Stimulated activated CD8-positive, alpha-beta memory T cell treated with anti-CD3 and anti-CD28 coated beads, Interleukin-2, amount 100 ng/mL, for 48 hours (primary cell): ENCODE results near the gene VPS13D.
A peak's percentile ranks its signal among the peaks of the same experiment; 100 is the strongest.

Source experiments
- DNase-seq, 2 donors: peaks; one replicate each; pipeline ENCODE4 v3.0.0-alpha.2; 2020; ENCODE audit warnings: low read depth in 2 of 2

Gene VPS13D, protein sequence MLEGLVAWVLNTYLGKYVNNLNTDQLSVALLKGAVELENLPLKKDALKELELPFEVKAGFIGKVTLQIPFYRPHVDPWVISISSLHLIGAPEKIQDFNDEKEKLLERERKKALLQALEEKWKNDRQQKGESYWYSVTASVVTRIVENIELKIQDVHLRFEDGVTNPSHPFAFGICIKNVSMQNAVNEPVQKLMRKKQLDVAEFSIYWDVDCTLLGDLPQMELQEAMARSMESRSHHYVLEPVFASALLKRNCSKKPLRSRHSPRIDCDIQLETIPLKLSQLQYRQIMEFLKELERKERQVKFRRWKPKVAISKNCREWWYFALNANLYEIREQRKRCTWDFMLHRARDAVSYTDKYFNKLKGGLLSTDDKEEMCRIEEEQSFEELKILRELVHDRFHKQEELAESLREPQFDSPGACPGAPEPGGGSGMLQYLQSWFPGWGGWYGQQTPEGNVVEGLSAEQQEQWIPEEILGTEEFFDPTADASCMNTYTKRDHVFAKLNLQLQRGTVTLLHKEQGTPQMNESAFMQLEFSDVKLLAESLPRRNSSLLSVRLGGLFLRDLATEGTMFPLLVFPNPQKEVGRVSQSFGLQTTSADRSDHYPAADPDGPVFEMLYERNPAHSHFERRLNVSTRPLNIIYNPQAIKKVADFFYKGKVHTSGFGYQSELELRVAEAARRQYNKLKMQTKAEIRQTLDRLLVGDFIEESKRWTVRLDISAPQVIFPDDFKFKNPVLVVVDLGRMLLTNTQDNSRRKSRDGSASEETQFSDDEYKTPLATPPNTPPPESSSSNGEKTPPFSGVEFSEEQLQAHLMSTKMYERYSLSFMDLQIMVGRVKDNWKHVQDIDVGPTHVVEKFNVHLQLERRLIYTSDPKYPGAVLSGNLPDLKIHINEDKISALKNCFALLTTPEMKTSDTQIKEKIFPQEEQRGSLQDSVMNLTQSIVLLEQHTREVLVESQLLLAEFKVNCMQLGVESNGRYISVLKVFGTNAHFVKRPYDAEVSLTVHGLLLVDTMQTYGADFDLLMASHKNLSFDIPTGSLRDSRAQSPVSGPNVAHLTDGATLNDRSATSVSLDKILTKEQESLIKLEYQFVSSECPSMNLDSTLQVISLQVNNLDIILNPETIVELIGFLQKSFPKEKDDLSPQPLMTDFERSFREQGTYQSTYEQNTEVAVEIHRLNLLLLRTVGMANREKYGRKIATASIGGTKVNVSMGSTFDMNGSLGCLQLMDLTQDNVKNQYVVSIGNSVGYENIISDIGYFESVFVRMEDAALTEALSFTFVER (N-terminal part only)

DNA sequence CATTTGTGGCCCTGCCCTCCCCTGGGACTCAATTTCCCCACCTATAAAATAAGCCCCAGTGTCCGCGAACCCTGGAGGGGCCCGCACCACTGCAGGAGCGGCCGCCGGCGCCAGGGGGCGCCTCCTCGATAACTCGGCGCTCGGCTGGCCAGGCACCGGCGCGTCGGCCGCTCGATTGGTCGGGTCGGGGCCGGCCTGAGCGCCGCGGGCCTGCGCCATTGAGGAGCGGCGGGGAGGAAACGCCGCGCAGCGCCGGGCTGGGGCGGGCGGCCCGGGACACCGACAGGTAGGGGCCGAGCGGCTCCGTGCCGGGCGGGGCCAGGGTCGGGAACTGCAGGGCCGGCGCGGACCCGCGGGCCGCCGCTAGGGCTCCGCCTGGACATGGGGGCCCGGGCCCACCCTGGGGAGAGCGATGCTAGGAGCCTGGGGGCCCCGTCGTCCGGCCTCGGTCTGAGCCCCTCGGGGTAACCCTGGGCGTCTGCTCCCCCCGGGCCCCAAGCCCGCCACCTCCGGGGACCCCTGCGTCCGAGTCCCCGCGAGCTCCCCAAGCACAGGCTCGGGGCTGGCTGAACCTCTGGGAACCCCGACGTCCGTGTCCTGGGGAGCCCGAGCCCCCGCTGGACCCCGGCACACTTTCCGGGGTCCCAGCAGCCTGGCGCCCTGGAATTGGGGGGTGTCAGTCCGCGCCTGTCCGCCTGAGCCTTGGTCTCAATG lies at the start of gene VPS13D:
Gene VPS13D (plus strand): TSS at position 196 of the 714 bp plus-strand sequence. CDS start 4,237 bp downstream, outside the sequence.
- peak; percentile 78 to 85 for DNase-seq

DNA sequence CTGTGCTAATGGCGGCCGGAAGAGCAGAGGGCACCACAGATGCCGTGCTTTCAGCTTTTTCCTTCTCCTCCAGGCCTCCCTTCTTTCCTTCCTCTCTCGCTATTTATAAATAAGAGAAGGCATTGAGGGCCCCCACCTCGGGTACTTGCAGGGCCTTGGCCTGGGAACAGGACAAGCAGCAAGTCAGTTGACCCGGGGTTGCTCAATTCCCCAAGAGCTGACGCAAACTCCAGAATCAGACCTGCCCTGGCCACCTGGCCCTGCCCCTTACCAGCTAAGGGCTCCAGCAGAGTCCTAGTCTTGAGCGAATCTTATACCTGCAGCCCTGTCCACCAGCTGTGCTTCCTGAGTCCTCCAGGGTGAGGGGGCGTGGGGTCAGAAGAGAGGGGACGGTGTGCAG lies 49.5 kb upstream of the VPS13D start:
- DNase-seq = no peak

DNA sequence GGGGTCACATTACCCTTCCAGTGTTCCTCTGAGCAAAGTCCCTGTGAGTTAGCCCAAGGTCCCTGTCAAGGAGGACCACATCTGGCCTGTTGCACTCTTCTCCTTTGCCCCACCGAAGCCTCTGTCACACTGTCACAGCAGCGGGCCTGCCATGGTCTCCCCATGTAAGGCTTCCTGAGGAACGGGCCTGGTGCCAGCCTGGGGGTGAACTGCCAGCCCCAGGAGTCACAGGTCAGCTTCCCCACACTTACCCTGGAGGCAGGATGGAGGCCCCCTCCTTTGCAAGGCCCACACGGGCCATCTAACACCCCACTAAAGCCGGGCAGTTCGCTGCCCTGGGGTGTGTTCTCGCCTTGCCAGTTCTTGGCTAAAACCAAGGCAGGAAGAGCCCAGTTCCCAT lies 48.9 kb upstream of the VPS13D start:
- DNase-seq = no peak

DNA sequence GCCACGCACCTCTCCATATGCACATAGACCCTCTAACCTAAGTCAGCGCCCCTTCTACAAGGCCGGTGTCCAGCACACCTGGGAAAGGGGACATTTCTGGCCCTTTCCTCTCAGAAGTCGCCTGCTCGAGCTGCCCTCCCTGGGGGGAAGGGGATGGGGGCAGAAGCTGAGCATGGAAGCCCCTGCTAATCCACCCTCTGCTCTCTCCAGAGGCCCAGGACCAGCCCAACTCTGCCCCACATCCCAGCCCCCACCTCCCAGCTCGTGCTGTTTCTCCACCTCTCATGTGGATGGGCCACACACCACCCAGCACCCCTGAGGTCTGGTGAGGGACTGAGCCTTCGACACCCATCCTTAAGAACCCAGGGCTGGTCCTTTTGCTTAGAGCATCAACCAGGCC lies 48.3 kb upstream of the VPS13D start:
- no peak for DNase-seq

DNA sequence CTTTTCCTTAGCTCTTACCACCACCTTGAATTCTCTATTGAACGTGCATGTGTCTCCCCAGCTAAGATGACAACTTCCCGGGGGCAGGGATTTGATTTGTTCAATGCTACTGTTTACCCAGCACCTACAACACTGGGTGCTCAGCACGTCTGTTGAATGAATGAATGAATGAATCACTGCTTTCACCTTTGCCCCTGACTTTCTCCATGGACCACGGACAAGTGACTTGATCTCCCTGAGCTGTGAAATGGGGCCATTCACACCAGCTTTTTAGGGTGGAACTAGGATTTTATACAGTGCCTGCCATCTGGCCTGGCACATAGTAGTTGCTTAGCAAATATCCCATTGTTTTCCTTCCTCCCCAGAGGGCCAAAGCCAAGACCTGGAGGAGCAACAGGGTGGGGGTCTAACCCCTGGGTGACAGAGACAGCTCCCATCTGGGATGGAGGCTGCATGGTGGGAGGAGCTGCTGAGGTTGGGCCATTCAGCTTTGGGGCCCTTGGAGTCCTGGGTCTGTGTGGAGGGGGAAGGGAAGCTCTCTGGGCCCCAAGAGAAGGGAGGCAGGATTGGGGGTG lies 47.3 kb upstream of the VPS13D start:
- DNase-seq = no peak

DNA sequence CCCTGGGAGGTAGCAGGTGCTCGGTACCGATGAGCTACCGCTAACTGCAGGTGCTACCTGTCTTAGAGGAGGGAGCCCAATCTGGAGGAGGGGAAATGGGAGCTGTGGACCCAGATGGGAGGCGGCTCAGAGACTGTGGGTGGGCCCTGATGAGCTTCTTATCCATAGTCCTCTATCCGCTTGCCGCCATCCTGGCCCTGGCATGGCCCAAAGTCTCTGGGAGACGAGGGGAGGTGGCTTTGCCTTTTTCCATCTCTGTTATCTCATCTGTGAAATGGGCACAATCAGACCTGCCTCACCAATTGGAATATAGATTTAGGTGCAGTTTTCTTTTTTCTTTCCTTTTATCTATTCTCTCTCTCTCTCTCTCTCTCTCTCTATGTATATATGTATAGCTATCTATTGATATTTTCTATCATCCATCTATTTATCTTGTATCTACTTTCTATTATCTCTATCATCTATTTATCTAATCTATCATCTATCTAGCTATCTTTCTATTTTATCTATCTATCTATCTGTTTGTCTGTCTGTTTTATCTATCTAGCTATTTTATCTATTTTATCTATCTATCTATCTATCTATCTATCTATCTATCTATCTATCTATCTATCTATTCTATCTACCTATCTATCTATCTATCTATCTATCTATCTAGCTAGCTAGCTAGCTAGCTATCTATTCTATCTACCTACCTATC lies 46.6 kb upstream of the VPS13D start:
- no peak for DNase-seq

DNA sequence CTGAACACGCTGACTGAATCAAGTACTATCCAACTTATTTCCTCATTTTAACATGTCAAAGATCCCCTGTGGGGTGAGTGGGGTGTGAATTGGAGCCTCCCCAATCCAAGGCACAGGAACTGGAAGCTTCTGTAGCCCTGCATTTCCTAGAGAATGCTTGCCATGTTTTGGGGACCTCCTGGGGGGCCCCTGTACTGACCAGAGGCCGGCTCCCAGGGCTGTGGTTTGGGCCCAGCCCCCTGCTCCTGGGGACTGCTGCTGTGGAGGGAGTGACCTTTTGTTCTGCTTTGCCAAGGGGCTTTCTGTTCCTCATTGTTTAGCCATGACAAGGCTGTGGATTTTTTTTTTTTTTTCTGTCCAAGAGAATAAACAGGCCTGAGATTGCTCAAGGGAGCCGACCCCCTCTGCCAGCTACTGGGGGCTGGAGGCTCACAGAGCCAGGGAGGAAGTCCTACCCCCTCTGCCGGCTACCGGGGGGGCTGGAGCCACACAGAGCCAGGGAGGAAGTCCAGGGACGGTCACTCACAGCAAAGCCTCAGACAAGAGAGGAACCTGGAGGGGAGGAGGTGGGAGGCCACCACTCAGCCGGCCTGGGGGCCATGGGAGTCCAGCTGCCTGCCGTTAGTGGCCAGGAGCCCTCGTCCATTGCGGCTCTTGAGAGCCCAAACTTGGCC lies 45.7 kb upstream of the VPS13D start:
- no peak for DNase-seq

DNA sequence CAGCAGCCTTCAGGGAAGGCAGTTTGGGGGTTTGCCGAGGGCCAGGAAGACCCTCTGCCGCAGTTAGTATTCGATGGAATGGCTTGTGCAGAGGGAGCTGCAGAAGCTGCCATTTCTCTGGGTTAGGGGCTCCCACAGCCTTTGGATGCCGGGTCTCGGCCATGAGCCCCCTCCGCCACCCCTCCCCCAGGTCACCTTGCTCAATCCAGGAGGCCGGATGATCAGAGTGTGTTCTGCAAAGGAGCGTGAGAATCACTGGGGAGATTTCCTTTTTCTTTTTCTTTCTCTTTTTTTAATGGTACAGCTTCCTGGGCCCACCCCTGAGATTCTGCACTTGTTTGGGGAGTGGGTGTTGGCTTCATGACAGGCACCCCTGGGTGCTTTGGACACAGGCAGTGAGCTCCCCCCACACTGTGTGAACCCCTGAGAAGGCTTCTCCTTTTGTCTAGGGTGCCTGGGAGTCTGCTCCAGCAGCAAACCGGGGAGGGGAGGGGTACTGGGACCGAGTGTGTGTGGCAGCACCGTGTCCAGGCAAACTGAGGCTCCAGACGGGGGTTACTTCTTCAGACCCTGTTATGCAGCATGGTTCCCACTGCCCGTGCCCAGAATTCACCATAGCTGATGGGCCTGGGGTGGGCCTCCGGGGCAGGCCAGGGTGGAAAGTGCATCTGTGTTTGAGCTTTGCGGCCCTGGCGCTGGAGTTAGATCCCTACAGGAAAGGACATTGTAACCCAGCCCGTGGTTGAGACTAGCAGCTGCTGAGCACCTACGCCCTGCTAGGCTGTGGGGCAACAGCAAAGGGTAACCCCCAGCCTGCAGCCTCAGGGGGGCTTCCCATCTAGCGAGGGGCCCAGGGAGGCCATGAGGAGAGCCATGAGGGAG lies 44.6 kb upstream of the VPS13D start:
- no peak for DNase-seq

DNA sequence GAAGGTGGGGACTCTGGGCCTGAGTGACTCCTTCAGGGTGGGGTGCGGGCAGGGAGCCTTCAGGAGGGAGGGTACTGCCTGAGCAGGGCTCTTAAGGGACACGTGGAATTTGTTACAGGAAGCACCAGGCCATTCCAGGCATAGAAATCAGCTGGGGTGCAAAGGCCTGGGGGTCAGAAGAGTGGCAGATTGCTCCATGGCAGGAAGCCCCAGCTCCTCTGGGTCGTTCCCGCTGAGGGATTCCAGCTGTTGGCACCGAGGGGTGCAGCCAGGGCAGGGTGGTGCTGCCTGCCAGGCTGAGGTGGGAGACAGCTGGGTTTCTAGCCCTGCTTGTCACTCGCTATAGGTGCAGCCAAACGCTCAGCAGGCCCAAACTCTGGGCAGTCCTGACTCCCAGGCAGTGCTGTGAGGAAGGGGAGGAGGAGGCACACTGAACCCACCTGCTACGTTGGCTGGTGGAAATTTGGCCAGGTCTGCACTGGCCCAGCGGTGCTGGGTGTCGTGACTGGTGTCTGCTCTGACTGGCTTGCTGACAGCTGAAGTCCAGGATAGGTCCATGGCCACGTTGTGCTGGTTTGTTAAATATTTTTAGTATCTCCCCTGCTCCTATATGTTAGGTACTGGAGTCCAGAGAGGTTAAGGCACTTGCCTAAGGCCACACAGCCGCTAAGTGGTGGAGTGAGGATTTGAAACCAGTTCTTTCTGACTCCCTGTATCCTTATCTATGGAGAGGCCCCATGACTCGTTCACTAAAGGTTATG lies 43.7 kb upstream of the VPS13D start:
- DNase-seq = no peak

DNA sequence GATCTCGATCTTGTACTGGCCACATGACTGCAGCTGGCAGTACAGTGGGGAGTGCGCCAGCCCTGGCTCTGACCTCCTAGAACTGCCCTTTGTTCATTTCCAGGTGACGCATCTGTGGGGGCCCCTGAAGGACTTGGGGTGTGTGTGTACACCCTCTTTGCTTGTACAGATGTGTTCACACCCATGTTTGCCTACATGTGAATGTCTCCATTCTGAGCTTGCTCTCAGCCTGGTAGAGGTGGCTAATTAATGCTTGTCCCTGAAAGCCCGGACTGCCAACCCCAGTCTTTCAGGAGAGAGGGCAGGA lies 43.2 kb upstream of the VPS13D start:
- no peak for DNase-seq

DNA sequence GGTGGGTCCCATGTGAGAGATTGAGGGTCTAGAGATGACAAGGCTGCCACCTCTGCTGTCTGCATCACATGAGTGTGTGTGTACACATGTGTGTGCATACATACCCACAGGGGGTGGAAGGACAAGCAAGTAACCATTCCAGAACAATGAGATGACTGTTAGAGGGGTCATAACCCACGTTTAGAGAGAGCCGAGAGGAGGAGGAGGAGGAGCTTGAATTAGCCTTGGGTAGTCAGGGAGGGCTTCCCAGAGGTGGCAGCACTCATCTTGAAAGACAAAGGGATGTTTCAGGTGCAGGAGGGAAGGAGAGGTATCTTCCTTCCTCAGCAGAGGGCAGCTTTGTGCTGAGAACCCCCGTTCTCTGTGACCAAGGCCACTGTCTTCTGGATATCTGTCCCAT lies 41.7 kb upstream of the VPS13D start:
- DNase-seq = no peak

DNA sequence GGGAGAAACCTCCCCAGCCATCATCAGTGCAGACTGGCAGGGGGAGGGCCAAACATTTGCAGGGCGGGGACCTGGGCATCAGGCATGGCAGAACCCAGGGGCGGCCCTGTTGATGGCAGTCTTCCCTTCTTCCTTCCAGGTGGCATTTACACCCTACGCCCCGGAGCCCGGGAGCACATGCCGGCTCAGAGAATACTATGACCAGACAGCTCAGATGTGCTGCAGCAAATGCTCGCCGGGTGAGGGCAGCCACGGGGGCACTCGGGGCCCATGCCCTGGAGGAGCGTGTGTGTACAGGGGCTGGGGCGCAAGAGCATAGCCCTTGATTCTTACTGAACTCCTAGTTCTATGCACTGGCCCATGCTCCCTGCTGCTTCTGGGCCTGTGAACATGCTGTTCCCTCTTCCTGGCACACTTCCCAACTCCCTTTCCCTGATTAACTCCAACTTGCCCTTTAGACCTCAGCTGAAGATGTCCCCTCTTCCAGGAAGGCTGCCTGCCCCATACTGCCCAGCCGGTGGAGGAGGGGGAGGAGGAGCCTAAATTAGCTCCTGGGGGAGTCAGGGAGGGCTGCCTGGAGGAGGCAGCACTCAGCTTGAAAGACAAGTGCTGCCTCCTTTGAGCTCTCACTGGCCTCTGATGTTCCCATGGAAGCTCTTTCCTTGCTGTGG lies 41.0 kb upstream of the VPS13D start:
- DNase-seq = no peak

DNA sequence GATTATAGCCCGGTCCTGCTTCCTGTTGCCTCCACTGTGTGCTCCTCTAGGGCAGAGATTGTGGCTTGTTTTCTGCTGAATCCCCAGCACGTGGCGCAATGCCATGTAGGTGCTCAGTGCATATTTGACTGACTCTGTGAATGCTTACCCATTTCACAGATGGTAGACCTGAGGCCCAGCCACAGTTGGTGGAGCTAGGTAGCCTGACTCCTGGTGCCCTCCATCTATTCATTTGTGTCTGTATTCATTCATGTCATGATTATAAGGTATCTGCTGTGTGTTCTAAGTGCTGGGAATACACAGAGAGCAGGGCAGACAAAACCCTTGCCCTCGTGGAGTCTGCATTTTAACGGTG lies 40.5 kb upstream of the VPS13D start:
- no peak for DNase-seq

DNA sequence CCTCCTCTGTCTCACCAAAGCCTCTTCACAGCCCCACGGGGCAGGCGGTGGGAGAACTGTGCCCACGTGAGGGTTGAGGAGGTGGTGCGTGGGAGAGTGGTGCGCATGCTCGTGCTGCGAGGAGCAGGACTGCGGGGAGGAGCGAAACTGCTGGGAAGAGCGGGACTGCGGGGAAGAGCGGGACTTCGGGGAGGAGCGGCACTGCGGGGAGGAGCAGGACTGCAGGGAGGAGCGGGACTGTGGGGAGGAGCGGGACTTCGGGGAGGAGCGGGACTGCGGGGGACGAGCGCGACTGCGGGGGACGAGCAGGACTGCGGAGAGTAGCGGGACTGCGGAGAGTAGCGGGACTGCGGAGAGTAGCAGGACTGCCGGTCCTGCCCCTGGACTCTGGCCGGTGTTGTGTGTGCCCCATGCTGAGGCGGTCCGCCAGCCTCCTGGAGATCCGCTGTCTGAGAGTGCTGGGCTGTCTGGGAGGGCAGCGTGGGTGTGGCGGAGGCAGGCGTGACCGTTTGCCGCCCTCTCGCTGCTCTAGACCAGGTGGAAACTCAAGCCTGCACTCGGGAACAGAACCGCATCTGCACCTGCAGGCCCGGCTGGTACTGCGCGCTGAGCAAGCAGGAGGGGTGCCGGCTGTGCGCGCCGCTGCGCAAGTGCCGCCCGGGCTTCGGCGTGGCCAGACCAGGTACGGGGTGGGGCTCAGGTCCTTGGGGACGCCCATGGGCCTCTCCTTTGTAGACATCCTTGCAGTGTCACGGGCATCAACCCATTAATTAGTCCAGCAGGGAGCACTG lies 38.4 kb upstream of the VPS13D start:
- DNase-seq = no peak

DNA sequence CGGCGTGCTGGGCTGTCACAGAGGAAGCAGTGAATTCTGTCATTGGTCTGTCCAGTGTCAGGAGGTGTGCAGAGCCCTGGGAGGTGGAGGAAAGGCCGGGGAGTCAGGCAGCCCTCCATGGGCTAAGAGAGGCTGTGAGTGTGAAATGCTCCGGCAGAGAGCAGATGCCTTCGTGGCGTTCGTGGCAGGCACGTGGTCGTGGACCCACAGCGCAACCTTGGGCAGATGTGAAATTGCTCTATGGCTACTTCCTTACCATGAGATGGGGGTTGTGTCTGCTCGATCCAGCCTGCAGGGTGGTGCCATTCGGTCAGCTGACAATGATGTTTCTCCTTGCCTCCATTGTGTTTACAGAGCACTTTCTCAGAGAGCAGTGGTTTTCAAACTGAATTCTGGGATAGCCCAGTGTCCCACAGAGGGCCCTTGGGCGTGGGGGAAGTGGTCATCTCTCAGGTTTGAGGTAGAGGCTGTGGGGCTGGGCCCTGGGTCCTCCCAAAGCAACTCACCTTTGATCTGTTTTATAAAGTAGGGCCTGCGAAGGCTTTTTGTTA lies 35.1 kb upstream of the VPS13D start:
- DNase-seq = no peak

DNA sequence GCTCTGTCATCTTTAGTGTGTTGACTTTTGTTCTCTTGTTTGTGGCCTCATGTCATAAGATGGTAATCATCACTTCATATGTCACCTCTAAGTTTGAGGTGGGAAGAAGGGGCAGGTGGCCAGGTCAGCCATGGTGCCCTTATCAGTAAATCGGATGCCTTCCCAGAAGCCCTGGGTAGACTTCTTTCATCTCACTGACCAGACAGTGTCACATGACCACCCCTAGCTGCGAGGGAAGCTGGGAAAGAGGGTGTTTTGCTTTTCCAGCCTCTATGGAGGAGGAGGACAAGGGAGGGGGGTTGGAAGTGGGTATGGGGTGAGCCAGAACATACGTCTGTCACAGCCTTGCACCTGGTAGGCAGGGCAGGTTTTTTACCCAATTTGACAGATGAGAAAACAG lies 34.4 kb upstream of the VPS13D start:
- DNase-seq = no peak
